WTC11 (cell line): ENCODE results near the gene NR2F1. TPM values are rescaled to one million over a fixed set of nuclear protein-coding genes. Genes with fewer than 3 reads are reported as not detected.

Source experiments
- ATAC-seq: fragments of 200-7000 bp; cut with Tn5 transposase; 2 replicates; pipeline ENCODE4 v1.10.0; 2021; ENCODE audit warnings: mild to moderate bottlenecking, moderate library complexity
- CTCF ChIA-PET: fragments of 300-600 bp; sonication (Branson Sonifier 250); formaldehyde crosslinking; loops from one replicate; lab custom pipeline; 2021; ENCODE audit warnings: antibody characterized with exemption; lab: Charles Lee
- POLR2A ChIA-PET: fragments of 350-600 bp; sonication (Branson Sonifier 250); formaldehyde crosslinking; loops from one replicate; lab custom pipeline; 2021; ENCODE audit warnings: antibody characterized with exemption; lab: Charles Lee
- DNase-seq: peaks from one replicate; pipeline ENCODE4 v3.0.0; 2021; ENCODE audit warnings: low spot score
- H3K27ac Mint-ChIP-seq: 2 replicates; pipeline ENCODE4 v1.8.0; 2021; ENCODE audit warnings: mixed read lengths
- H3K27me3 Mint-ChIP-seq: 2 replicates; pipeline ENCODE4 v1.8.0; 2021; ENCODE audit warnings: low read depth, mild to moderate bottlenecking, moderate library complexity, mixed read lengths
- H3K36me3 Mint-ChIP-seq: 2 replicates; pipeline ENCODE4 v1.8.0; 2021; ENCODE audit warnings: mixed read lengths
- H3K4me1 Mint-ChIP-seq: 2 replicates; pipeline ENCODE4 v1.8.0; 2022; ENCODE audit warnings: mixed read lengths
- H3K4me3 Mint-ChIP-seq: 2 replicates; pipeline ENCODE4 v1.8.0; 2021; ENCODE audit warnings: mild to moderate bottlenecking, moderate library complexity, mixed read lengths
- H3K9me3 Mint-ChIP-seq: 2 replicates; pipeline ENCODE4 v1.8.0; 2021; ENCODE audit warnings: mixed read lengths
- ELF4 ChIP-seq: sonication (generic); formaldehyde crosslinking; IDR thresholded peaks from 2 replicates; pipeline ENCODE4 v1.8.1; 2022; ENCODE audit warnings: low read depth, mild to moderate bottlenecking, moderate library complexity, missing genetic modification reagents
- GTF2I ChIP-seq: fragments of 250-450 bp; sonication (Bioruptor Pico); conservative IDR thresholded peaks from 2 replicates; pipeline ENCODE4 v1.4.0; 2021; ENCODE audit warnings: mild to moderate bottlenecking
- IRF2 ChIP-seq: sonication (generic); formaldehyde crosslinking; IDR thresholded peaks from 2 replicates; pipeline ENCODE4 v1.8.0; 2022; ENCODE audit warnings: low read depth, missing genetic modification reagents, borderline replicate concordance
- NFYB ChIP-seq: sonication (generic); formaldehyde crosslinking; conservative IDR thresholded peaks from 2 replicates; pipeline ENCODE4 v1.8.0; 2022; ENCODE audit warnings: low read depth, missing genetic modification reagents
- PRRX2 ChIP-seq: fragments of 250-450 bp; sonication (Bioruptor Pico); IDR thresholded peaks from 2 replicates; pipeline ENCODE4 v1.8.0; 2021; ENCODE audit warnings: mild to moderate bottlenecking
- SOX15 ChIP-seq: fragments of 250-450 bp; sonication (Bioruptor Pico); IDR thresholded peaks from 2 replicates; pipeline ENCODE4 v1.9.0; 2021; ENCODE audit warnings: mild to moderate bottlenecking
- TCF7 ChIP-seq: sonication (generic); formaldehyde crosslinking; IDR thresholded peaks from 2 replicates; pipeline ENCODE4 v1.8.0; 2022; ENCODE audit warnings: mild to moderate bottlenecking, low read depth, missing genetic modification reagents, moderate library complexity
- total RNA-seq: library from RNA; stranded (reverse); gene quantifications from 3 replicates; pipeline ENCODE4 v1.2.3, GENCODE V29; 2021
- TF ChIP-seq, protein P1 (sequence below): sonication (generic); formaldehyde crosslinking; IDR thresholded peaks from 2 replicates; pipeline ENCODE4 v1.8.0; 2022; ENCODE audit warnings: mild to moderate bottlenecking, missing genetic modification reagents
- TF ChIP-seq, protein P2 (sequence below): fragments of 250-450 bp; sonication (Bioruptor Pico); IDR thresholded peaks from 2 replicates; pipeline ENCODE4 v1.9.0; 2021; ENCODE audit warnings: mild to moderate bottlenecking
- TF ChIP-seq, protein P3 (sequence below): sonication (generic); formaldehyde crosslinking; IDR thresholded peaks from 2 replicates; pipeline ENCODE4 v1.8.0; 2023; ENCODE audit warnings: mild to moderate bottlenecking, missing genetic modification reagents
- TF ChIP-seq, protein P4 (sequence below): sonication (generic); formaldehyde crosslinking; IDR thresholded peaks from 2 replicates; pipeline ENCODE4 v1.8.0; 2023; ENCODE audit warnings: missing genetic modification reagents, mild to moderate bottlenecking, borderline replicate concordance
- TF ChIP-seq, protein P5 (sequence below): fragments of 250-450 bp; sonication (Bioruptor Pico); IDR thresholded peaks from 2 replicates; pipeline ENCODE4 v2.1.2; 2022; ENCODE audit warnings: mild to moderate bottlenecking, moderate library complexity
- TF ChIP-seq, protein P6 (sequence below): sonication (generic); formaldehyde crosslinking; IDR thresholded peaks from 2 replicates; pipeline ENCODE4 v1.8.1; 2023; ENCODE audit warnings: mild to moderate bottlenecking, moderate library complexity, missing genetic modification reagents
- TF ChIP-seq, protein P7 (sequence below): fragments of 250-450 bp; sonication (Bioruptor Pico); IDR thresholded peaks from 2 replicates; pipeline ENCODE4 v1.9.0; 2021; ENCODE audit warnings: mild to moderate bottlenecking
- TF ChIP-seq, protein P8 (sequence below): sonication (generic); formaldehyde crosslinking; IDR thresholded peaks from 2 replicates; pipeline ENCODE4 v1.8.1; 2022; ENCODE audit warnings: missing genetic modification reagents, borderline replicate concordance

Gene NR2F1
- total RNA-seq, 1 experiment from 2014 or later: 0.31 TPM

DNA sequence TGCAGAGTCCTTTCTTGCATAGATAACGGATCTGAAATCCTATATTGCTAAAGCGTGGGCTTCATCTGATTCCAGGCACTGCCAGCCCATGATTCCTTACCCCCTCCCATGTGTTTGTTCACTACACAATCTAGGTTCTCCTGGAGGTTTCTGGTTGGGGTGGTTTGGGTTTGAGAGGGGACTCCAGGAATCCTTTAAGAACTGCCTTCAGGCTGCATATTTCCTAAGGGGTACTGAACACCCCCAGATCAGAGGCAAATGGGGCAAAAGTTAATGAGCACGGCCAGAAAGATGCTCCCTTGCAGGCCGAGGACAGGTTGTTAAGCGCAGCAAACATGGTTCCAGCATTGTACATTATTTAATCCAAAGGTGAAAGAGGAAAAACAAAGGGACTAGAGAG, 9.9 kb downstream of the NR2F1 start:
- POLR2A ChIA-PET: no interaction called here
- ATAC-seq: no peak
- H3K4me3 Mint-ChIP-seq: no peak overlapping the region
- TF ChIP-seq IRF2 (CRISPR knock-in tag) (no peak), PRRX2 (CRISPR knock-in tag) (no peak), TCF7 (CRISPR knock-in tag) (no peak), NFYB (no peak), ELF4 (no peak)
- TF ChIP-seq, protein P1, sequence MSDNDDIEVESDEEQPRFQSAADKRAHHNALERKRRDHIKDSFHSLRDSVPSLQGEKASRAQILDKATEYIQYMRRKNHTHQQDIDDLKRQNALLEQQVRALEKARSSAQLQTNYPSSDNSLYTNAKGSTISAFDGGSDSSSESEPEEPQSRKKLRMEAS (CRISPR knock-in tag): no peak
- TF ChIP-seq, protein P2, sequence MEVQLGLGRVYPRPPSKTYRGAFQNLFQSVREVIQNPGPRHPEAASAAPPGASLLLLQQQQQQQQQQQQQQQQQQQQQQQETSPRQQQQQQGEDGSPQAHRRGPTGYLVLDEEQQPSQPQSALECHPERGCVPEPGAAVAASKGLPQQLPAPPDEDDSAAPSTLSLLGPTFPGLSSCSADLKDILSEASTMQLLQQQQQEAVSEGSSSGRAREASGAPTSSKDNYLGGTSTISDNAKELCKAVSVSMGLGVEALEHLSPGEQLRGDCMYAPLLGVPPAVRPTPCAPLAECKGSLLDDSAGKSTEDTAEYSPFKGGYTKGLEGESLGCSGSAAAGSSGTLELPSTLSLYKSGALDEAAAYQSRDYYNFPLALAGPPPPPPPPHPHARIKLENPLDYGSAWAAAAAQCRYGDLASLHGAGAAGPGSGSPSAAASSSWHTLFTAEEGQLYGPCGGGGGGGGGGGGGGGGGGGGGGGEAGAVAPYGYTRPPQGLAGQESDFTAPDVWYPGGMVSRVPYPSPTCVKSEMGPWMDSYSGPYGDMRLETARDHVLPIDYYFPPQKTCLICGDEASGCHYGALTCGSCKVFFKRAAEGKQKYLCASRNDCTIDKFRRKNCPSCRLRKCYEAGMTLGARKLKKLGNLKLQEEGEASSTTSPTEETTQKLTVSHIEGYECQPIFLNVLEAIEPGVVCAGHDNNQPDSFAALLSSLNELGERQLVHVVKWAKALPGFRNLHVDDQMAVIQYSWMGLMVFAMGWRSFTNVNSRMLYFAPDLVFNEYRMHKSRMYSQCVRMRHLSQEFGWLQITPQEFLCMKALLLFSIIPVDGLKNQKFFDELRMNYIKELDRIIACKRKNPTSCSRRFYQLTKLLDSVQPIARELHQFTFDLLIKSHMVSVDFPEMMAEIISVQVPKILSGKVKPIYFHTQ (CRISPR knock-in tag): no peak
- TF ChIP-seq, protein P3, sequence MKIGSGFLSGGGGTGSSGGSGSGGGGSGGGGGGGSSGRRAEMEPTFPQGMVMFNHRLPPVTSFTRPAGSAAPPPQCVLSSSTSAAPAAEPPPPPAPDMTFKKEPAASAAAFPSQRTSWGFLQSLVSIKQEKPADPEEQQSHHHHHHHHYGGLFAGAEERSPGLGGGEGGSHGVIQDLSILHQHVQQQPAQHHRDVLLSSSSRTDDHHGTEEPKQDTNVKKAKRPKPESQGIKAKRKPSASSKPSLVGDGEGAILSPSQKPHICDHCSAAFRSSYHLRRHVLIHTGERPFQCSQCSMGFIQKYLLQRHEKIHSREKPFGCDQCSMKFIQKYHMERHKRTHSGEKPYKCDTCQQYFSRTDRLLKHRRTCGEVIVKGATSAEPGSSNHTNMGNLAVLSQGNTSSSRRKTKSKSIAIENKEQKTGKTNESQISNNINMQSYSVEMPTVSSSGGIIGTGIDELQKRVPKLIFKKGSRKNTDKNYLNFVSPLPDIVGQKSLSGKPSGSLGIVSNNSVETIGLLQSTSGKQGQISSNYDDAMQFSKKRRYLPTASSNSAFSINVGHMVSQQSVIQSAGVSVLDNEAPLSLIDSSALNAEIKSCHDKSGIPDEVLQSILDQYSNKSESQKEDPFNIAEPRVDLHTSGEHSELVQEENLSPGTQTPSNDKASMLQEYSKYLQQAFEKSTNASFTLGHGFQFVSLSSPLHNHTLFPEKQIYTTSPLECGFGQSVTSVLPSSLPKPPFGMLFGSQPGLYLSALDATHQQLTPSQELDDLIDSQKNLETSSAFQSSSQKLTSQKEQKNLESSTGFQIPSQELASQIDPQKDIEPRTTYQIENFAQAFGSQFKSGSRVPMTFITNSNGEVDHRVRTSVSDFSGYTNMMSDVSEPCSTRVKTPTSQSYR (CRISPR knock-in tag): no peak
- TF ChIP-seq, protein P4, sequence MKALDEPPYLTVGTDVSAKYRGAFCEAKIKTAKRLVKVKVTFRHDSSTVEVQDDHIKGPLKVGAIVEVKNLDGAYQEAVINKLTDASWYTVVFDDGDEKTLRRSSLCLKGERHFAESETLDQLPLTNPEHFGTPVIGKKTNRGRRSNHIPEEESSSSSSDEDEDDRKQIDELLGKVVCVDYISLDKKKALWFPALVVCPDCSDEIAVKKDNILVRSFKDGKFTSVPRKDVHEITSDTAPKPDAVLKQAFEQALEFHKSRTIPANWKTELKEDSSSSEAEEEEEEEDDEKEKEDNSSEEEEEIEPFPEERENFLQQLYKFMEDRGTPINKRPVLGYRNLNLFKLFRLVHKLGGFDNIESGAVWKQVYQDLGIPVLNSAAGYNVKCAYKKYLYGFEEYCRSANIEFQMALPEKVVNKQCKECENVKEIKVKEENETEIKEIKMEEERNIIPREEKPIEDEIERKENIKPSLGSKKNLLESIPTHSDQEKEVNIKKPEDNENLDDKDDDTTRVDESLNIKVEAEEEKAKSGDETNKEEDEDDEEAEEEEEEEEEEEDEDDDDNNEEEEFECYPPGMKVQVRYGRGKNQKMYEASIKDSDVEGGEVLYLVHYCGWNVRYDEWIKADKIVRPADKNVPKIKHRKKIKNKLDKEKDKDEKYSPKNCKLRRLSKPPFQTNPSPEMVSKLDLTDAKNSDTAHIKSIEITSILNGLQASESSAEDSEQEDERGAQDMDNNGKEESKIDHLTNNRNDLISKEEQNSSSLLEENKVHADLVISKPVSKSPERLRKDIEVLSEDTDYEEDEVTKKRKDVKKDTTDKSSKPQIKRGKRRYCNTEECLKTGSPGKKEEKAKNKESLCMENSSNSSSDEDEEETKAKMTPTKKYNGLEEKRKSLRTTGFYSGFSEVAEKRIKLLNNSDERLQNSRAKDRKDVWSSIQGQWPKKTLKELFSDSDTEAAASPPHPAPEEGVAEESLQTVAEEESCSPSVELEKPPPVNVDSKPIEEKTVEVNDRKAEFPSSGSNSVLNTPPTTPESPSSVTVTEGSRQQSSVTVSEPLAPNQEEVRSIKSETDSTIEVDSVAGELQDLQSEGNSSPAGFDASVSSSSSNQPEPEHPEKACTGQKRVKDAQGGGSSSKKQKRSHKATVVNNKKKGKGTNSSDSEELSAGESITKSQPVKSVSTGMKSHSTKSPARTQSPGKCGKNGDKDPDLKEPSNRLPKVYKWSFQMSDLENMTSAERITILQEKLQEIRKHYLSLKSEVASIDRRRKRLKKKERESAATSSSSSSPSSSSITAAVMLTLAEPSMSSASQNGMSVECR: no peak
- TF ChIP-seq, all 79 proteins: peak for 0
- Mint-ChIP-seq H3K4me1 (peaks cover 39% of the 10 kb centered on the region), H3K27ac (no peak overlapping the region), H3K27me3 (peaks cover 5% of the 10 kb centered on the region; the same call in 1 of the 2 replicates), H3K9me3 (no peaks in the 10 kb centered on the region), H3K36me3 (peaks cover 6% of the 10 kb centered on the region)
- CTCF ChIA-PET: interaction anchor here (1.0 to 1.3 kb wide), 2 partner anchors 15 to 208 kb away, joined by 3 read pairs; no protein-coding TSS in a partner anchor
- DNase-seq: no peak

DNA sequence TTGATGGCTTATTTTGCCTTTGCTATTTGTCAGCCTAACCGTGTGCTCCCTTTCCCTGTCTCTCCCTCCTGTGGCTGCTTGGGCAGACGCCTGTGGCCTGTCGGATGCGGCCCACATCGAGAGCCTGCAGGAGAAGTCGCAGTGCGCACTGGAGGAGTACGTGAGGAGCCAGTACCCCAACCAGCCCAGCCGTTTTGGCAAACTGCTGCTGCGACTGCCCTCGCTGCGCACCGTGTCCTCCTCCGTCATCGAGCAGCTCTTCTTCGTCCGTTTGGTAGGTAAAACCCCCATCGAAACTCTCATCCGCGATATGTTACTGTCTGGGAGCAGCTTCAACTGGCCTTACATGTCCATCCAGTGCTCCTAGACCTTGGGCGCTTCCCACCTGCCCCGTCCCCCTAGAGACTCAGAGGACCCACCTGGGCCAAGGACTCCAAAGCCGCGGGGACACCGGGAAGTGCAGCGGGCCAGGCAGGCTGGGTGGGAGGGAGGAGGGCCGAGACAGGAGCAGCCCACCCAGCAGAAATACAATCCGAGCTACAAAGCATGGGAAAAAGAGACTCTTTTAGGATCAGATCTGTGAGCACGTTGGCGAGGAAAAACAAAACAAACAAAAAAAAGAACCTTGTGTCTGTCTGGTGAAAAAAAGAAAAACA, 10.6 kb downstream of the NR2F1 start:
- ATAC-seq (peak; percentile 11), DNase-seq (peak; percentile 51)
- POLR2A ChIA-PET: no interaction called here
- TF ChIP-seq, protein P5, sequence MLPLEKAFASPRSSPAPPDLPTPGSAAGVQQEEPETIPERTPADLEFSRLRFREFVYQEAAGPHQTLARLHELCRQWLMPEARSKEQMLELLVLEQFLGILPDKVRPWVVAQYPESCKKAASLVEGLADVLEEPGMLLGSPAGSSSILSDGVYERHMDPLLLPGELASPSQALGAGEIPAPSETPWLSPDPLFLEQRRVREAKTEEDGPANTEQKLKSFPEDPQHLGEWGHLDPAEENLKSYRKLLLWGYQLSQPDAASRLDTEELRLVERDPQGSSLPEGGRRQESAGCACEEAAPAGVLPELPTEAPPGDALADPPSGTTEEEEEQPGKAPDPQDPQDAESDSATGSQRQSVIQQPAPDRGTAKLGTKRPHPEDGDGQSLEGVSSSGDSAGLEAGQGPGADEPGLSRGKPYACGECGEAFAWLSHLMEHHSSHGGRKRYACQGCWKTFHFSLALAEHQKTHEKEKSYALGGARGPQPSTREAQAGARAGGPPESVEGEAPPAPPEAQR: no peak
- TF ChIP-seq, protein P6, sequence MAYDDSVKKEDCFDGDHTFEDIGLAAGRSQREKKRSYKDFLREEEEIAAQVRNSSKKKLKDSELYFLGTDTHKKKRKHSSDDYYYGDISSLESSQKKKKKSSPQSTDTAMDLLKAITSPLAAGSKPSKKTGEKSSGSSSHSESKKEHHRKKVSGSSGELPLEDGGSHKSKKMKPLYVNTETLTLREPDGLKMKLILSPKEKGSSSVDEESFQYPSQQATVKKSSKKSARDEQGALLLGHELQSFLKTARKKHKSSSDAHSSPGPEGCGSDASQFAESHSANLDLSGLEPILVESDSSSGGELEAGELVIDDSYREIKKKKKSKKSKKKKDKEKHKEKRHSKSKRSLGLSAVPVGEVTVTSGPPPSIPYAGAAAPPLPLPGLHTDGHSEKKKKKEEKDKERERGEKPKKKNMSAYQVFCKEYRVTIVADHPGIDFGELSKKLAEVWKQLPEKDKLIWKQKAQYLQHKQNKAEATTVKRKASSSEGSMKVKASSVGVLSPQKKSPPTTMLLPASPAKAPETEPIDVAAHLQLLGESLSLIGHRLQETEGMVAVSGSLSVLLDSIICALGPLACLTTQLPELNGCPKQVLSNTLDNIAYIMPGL (CRISPR knock-in tag): no peak
- TF ChIP-seq GTF2I (CRISPR knock-in tag): no peak
- TF ChIP-seq, protein P7, sequence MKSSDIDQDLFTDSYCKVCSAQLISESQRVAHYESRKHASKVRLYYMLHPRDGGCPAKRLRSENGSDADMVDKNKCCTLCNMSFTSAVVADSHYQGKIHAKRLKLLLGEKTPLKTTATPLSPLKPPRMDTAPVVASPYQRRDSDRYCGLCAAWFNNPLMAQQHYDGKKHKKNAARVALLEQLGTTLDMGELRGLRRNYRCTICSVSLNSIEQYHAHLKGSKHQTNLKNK (CRISPR knock-in tag): no peak
- TF ChIP-seq SOX15: no peak
- TF ChIP-seq PRRX2 (CRISPR knock-in tag): no peak
- TF ChIP-seq, protein P8, sequence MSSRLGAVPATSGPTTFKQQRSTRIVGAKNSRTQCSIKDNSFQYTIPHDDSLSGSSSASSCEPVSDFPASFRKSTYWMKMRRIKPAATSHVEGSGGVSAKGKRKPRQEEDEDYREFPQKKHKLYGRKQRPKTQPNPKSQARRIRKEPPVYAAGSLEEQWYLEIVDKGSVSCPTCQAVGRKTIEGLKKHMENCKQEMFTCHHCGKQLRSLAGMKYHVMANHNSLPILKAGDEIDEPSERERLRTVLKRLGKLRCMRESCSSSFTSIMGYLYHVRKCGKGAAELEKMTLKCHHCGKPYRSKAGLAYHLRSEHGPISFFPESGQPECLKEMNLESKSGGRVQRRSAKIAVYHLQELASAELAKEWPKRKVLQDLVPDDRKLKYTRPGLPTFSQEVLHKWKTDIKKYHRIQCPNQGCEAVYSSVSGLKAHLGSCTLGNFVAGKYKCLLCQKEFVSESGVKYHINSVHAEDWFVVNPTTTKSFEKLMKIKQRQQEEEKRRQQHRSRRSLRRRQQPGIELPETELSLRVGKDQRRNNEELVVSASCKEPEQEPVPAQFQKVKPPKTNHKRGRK (CRISPR knock-in tag): 0 out of 2 replicates have a peak, but pooled peaks have one; percentile 51
- Mint-ChIP-seq H3K4me3 (peak overlapping the region; percentile 45), H3K27me3 (no peaks in the 10 kb centered on the region), H3K27ac (no peak overlapping the region), H3K36me3 (peaks cover 3% of the 10 kb centered on the region; the same call in 1 of the 2 replicates), H3K9me3 (no peaks in the 10 kb centered on the region), H3K4me1 (peaks cover 35% of the 10 kb centered on the region)
- CTCF ChIA-PET: interaction anchor here (1.0 to 1.5 kb wide), 3 partner anchors 9 to 208 kb away, joined by 3 read pairs; no protein-coding TSS in a partner anchor
